Measurements from ENCODE around the gene CACNA1A. TPM values are rescaled to one million over a fixed set of nuclear protein-coding genes. Genes with fewer than 3 reads are reported as not detected.

The CACNA1A gene
- under 1 TPM in 1 of 6 experiments, not detected in 5; 0.11 TPM for total RNA-seq
- long read RNA-seq, result 0 reads

DNA sequence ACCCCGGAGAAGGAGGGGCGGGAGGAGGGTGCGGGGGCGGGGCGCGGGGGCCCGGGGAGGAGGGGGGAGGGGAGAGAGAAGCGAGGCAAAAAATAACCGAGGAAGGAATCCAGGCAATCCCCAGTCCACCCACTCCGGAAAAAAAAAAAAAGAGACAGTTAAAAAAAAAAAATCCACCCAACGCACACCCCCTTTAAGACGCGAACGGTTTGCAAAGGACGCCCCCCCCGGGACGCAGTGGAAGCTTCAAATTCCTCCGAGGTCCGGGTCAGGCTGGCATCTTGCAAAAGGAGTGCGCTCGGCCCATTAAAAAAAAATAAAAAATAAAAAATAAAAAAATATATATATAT lies at the start of gene CACNA1A:
CACNA1A (minus strand) TSS at position 9 of the 350 bp plus-strand sequence. CDS start 255 bp downstream, outside the sequence.
- Histone ChIP-seq H3K27me3 (no peaks in the 10 kb centered on the region), H3K4me3 (no peak within 1 kb of the TSS), H3K27ac (no peak within 1 kb of the TSS), H3K9me3 (no peaks in the 10 kb centered on the region), H3K36me3 (no peaks in the 10 kb centered on the region), H3K4me1 (no peaks in the 10 kb centered on the region)
- ATAC-seq (no peak), DNase-seq (no peak)
- intact Hi-C loops (cut with DNase I), result no loop called here
- TF ChIP-seq POLR2A (IDR thresholded peaks at IDR 0.05), result no peak
- TF ChIP-seq, protein P1, sequence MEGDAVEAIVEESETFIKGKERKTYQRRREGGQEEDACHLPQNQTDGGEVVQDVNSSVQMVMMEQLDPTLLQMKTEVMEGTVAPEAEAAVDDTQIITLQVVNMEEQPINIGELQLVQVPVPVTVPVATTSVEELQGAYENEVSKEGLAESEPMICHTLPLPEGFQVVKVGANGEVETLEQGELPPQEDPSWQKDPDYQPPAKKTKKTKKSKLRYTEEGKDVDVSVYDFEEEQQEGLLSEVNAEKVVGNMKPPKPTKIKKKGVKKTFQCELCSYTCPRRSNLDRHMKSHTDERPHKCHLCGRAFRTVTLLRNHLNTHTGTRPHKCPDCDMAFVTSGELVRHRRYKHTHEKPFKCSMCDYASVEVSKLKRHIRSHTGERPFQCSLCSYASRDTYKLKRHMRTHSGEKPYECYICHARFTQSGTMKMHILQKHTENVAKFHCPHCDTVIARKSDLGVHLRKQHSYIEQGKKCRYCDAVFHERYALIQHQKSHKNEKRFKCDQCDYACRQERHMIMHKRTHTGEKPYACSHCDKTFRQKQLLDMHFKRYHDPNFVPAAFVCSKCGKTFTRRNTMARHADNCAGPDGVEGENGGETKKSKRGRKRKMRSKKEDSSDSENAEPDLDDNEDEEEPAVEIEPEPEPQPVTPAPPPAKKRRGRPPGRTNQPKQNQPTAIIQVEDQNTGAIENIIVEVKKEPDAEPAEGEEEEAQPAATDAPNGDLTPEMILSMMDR (IDR thresholded peaks at IDR 0.05), result no peak
- WGBS (ENCODE audit: insufficient coverage, low coverage, low lambda C conversion rate, missing lambda C conversion rate), result 1% methylated on average over 19 of the region's 21 CpGs

DNA sequence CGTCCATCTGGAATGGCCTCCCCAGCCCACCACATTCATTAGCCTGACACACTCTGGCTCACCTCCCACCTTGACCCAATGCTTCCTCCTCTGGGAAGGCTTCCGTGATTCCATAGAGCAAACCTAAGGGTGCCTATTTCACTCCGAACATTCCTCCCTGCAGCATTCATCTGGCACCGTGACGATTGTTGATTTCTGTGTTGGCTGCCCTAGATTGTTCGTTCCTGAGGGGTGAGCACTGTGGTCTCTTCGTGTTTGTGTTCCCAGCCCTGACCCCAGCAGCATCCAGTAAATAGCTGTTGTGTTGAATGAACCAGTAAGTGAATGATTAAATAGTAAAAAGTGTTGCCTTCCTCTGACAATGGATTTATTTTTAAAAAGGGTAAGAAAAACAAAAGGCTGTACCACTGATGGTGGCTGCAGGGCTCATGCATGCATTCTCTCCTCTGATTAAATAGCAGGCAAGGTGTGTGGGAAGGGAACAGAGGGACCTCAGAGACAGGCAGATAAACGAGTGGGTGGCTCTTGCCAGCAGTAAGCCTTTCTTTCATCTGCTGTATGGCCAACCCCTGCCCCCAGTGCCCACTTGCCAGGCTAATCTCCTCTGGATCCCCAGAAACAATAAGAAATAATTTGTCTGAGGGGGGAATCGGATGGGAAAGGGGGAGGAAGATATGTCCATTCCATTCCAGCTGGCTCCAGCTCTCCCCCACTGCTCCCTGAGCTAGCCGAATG lies 48.4 kb upstream of the CACNA1A start:
- H3K4me3 ChIP-seq, result no peak overlapping the region
- no peak for ATAC-seq
- intact Hi-C loops (cut with DNase I), result no loop called here
- no peaks in the 10 kb centered on the region for H3K27me3 ChIP-seq
- no peaks in the 10 kb centered on the region for H3K4me1 ChIP-seq
- H3K36me3 ChIP-seq, result no peaks in the 10 kb centered on the region
- TF ChIP-seq POLR2A (IDR thresholded peaks at IDR 0.05), result no peak
- TF ChIP-seq, protein P1 (IDR thresholded peaks at IDR 0.05), result no peak
- no peaks in the 10 kb centered on the region for H3K9me3 ChIP-seq
- no peak overlapping the region for H3K27ac ChIP-seq
- DNase-seq, result no peak
- WGBS (ENCODE audit: insufficient coverage, low coverage, low lambda C conversion rate, missing lambda C conversion rate), result 32% methylated on average over 10 of the region's 10 CpGs

DNA sequence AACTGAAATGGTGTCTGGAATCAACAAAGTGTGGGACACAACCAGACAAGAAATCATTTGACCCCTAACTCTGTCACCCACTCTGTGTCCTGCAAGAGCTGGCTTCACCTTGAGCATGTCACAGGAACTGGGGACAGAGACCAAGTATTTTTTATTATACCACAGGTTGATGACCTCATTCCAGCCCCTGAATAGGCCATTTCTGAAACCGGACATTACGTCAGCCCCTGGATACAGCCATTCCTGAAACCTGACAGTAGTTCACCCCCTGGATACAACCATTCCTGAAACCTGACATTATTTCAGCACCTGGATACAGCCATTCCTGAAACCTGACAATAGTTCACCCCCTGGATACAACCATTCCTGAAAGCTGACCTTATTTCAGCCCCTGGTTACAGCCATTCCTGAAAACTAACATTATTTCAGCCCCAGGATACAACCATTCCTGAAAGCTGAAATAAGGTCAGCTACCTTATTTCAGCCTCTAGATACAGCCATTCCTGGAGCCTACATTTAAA lies 47.7 kb upstream of the CACNA1A start:
- WGBS (ENCODE audit: insufficient coverage, low coverage, low lambda C conversion rate, missing lambda C conversion rate), result 35% methylated on average over 2 of the region's 2 CpGs
- no peak for DNase-seq
- Histone ChIP-seq H3K4me1 (no peaks in the 10 kb centered on the region), H3K27me3 (no peaks in the 10 kb centered on the region), H3K9me3 (no peaks in the 10 kb centered on the region), H3K4me3 (no peak overlapping the region), H3K36me3 (no peaks in the 10 kb centered on the region), H3K27ac (no peak overlapping the region)
- no peak for TF ChIP-seq POLR2A (IDR thresholded peaks at IDR 0.05)
- TF ChIP-seq, protein P1 (IDR thresholded peaks at IDR 0.05), result no peak
- intact Hi-C loops (cut with DNase I), result no loop called here
- no peak for ATAC-seq

DNA sequence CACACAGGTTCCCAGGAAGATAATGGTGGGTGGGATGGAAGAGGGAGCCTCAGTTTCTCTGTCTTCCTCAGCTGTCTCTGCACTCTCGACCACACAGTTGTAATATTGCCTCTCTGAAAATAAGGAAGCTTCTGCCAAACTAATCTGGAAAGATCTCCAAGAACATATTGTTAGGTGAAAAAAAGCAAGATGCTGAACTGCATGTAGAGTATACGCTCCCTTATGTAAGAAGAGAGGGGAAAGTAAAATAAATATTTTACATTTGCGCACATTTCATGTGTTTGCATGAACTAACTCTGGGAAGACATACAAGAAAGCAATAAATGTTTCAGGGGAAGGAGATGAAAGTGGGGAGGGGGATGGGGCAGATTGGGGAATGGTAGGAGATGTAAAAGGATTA lies 41.9 kb upstream of the CACNA1A start:
- no peak overlapping the region for H3K27ac ChIP-seq
- no peak for DNase-seq
- no peaks in the 10 kb centered on the region for H3K9me3 ChIP-seq
- H3K4me1 ChIP-seq, result no peaks in the 10 kb centered on the region
- TF ChIP-seq, protein P1 (IDR thresholded peaks at IDR 0.05), result no peak
- TF ChIP-seq POLR2A (IDR thresholded peaks at IDR 0.05), result no peak
- intact Hi-C loops (cut with DNase I), result no loop called here
- no peaks in the 10 kb centered on the region for H3K27me3 ChIP-seq
- no peak for ATAC-seq
- H3K4me3 ChIP-seq, result no peak overlapping the region
- no peaks in the 10 kb centered on the region for H3K36me3 ChIP-seq
- 62% methylated on average over 3 of the region's 3 CpGs for WGBS (ENCODE audit: insufficient coverage, low coverage, low lambda C conversion rate, missing lambda C conversion rate)
